GM20000 (cell line): ENCODE measurements around the gene FOXS1.

Experiments used
- DNase-seq: peaks from one replicate; pipeline ENCODE4 v3.0.0; 2012; ENCODE audit warnings: low spot score
- CTCF ChIP-seq: IDR thresholded peaks from 2 replicates; pipeline ENCODE4 v1.5.1; 2012; ENCODE audit warnings: mild to moderate bottlenecking, control low read depth; ENCODE audit errors: extremely low read depth, missing control alignments

Gene FOXS1

DNA sequence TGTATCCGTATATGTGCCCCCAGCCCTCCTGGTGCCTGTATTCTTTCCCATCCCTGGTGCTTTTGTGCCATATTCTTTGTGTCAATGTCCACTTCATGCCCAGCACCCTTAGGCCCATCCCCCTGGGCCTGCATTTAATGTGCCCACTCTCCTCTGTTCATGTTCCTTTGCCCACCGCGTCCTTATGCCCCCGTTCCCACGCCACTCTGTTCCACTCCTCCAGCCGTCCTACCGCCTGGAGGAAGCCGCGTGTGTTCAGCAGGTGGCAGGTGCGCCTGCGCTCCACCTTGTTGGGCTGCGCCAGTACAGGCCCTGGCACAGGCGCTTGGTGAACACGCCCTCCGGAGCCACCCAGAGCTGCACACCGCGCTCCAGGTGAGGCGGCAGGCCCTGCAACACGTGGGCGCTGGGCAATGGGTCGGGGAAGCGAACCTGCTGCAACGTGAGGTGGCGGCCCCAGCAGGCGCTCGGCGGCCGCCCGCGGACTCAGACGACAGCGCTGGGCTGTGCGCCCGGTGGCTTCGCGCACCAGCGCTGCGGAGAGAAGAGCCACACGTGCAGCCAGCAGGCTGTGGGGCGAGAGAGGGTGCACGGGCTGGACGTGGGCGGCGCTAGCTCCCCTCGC is 4.0 kb upstream of the FOXS1 start:
- no peak for DNase-seq
- no peak for TF ChIP-seq CTCF

- no peak for TF ChIP-seq CTCF
- DNase-seq: no peak
These were observed 2.9 kb upstream of the FOXS1 start for GRCh38 chr20:31848088-31848999.

GRCh38 chr20:31846793-31847138 is 1.4 kb upstream of the FOXS1 start:
- DNase-seq: no peak
- TF ChIP-seq CTCF: no peak

DNA sequence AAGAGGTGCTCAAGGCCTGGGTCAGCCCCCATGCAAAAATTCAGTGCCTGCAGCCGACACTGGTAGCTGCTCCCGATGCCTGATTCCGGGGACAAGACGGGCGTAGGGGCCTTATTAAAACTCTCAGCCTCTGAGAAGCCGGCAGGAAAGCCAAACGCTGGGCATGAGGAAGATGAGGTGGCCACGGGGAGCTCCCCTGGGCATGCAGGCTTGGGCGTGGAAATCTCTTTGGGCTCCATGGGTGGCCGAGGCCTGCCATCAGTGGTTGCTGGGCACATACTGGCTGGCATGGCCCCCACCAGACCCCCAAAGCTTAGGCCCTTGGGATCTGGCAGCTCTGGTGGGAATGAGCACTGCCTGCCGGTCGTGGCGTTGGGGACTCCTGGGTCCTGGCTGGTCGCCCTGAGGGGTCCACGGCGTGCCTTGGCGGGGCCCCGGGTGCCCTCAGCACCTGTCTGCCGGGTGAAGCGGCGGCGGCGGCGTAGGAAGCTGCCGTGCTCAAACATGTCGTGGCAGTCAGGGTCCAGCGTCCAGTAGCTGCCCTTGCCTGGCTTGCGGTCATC is 586 bp downstream of the FOXS1 start:
- DNase-seq: no peak
- no peak for TF ChIP-seq CTCF

DNA sequence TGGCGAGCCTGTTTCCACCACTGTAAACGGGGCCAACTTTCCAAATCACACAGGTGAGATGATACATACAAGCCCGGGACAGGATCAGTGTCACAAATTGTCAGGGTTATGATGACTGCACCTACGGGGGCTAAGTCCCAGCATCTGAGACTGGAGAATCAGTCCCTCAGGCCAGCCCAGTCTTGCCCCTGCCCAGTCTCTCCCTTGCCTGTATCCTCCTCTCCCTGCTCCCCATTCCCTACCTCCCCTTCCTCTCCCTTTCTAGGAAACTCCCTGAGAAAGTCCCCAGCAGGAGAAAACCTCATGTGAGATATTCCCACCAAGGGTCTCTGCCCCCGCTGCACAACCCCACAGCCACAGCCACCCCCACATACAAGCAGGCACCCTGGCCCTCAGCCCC is 1.5 kb downstream of the FOXS1 start:
- DNase-seq: no peak
- TF ChIP-seq CTCF: no peak

- TF ChIP-seq CTCF: no peak
- no peak for DNase-seq
These were observed 2.1 kb downstream of the FOXS1 start for GRCh38 chr20:31843288-31843687.
